GM21528 (cell line): ENCODE measurements around the gene SSPN.

ENCODE experiments used
- ATAC-seq: cut with Tn5 transposase; IDR thresholded peaks from one replicate; pipeline ENCODE4 v1.9.1; 2021; ENCODE audit warnings: mild to moderate bottlenecking, moderate library complexity; ENCODE audit not compliant: unreplicated experiment, low FRiP score

SSPN gene

GRCh38 chr12:26185532-26186320 is 9.6 kb upstream of the SSPN start:
- ATAC-seq = no peak

- no peak for ATAC-seq
These were observed 8.2 kb upstream of the SSPN start for GRCh38 chr12:26187014-26187798.

GRCh38 chr12:26188127-26188526 is 7.2 kb upstream of the SSPN start:
- ATAC-seq = no peak

- ATAC-seq = no peak
These were observed 6.7 kb upstream of the SSPN start for GRCh38 chr12:26188641-26189040.

GRCh38 chr12:26192142-26192541 is 3.2 kb upstream of the SSPN start:
- ATAC-seq = no peak

- no peak for ATAC-seq
These were observed 1.8 kb upstream of the SSPN start for GRCh38 chr12:26193539-26193938.

- no peak for ATAC-seq
These were observed 458 bp downstream of the SSPN start for GRCh38 chr12:26195641-26196420.

- no peak for ATAC-seq
These were observed 996 bp downstream of the SSPN start for GRCh38 chr12:26196421-26196716.

- no peak for ATAC-seq
These were observed 2.5 kb downstream of the SSPN start for GRCh38 chr12:26197832-26198231.

- no peak for ATAC-seq
These were observed 3.4 kb downstream of the SSPN start for GRCh38 chr12:26198742-26199141.

- ATAC-seq = no peak
These were observed 7.9 kb downstream of the SSPN start for GRCh38 chr12:26203167-26203780.

- no peak for ATAC-seq
These were observed 9.4 kb downstream of the SSPN start for GRCh38 chr12:26204612-26205289.

GRCh38 chr12:26205298-26205697 is 9.9 kb downstream of the SSPN start:
- no peak for ATAC-seq

- no peak for ATAC-seq
These were observed 10.6 kb downstream of the SSPN start for GRCh38 chr12:26205941-26206340.

- ATAC-seq = no peak
These were observed 16.0 kb downstream of the SSPN start for GRCh38 chr12:26211331-26211730.

GRCh38 chr12:26212396-26212795 is 17.0 kb downstream of the SSPN start:
- no peak for ATAC-seq

- no peak for ATAC-seq
These were observed 17.6 kb downstream of the SSPN start for GRCh38 chr12:26212988-26213387.

GRCh38 chr12:26214121-26214520 is 18.7 kb downstream of the SSPN start:
- no peak for ATAC-seq

- ATAC-seq = no peak
These were observed 24.4 kb downstream of the SSPN start for GRCh38 chr12:26219736-26220135.

- no peak for ATAC-seq
These were observed 29.3 kb downstream of the SSPN start for GRCh38 chr12:26224657-26225056.
